Heart left ventricle (tissue), 16 donors: ENCODE measurements around the gene DPEP2NB. TPM values are rescaled to one million over a fixed set of nuclear protein-coding genes. Genes with fewer than 3 reads are reported as not detected.
A peak's percentile ranks its signal among the peaks of the same experiment; 100 is the strongest.

Experiments
- ATAC-seq, 4 donors: fragments of 200-7000 bp; cut with Tn5 transposase; one replicate each; pipeline ENCODE4 v1.9.1; 2020 to 2022; ENCODE audit warnings: moderate library complexity in 4 of 4, mild to moderate bottlenecking in 3 of 4, moderate number of reproducible peaks in 1 of 4
- DNase-seq, 5 donors: peaks; one replicate each; pipeline ENCODE4 v3.0.0-alpha.2; 2020
- H3K27ac ChIP-seq, 12 donors: fragments of 200-600 bp; sonication (generic) in 4 of 12; one replicate each; pipeline versions ENCODE4 v1.5.0 to v1.8.0; 2016 to 2022; ENCODE audit warnings: mild to moderate bottlenecking in 2 of 12
- H3K27me3 ChIP-seq, 9 donors: fragments of 200-600 bp; sonication (generic) in 2 of 9; one replicate each; pipeline versions ENCODE4 v1.5.1 to v1.8.0; 2016 to 2022; ENCODE audit warnings: mild to moderate bottlenecking in 3 of 9
- H3K36me3 ChIP-seq, 9 donors: fragments of 200-600 bp; sonication (generic) in 2 of 9; one replicate each; pipeline versions ENCODE4 v1.5.0 to v1.8.0; 2018 to 2022; ENCODE audit warnings: mild to moderate bottlenecking in 2 of 9
- H3K4me1 ChIP-seq, 12 donors: fragments of 200-600 bp; sonication (generic) in 4 of 12; one replicate each; pipeline versions ENCODE4 v1.5.0 to v1.8.0; 2016 to 2022; ENCODE audit warnings: mild to moderate bottlenecking in 3 of 12
- H3K4me3 ChIP-seq, 12 donors: fragments of 200-600 bp; sonication (generic) in 4 of 12; one replicate each; pipeline versions ENCODE4 v1.5.0 to v1.8.0; 2017 to 2022; ENCODE audit warnings: mild to moderate bottlenecking in 9 of 12, moderate library complexity in 4 of 12
- H3K9me3 ChIP-seq, 12 donors: fragments of 200-600 bp; sonication (generic) in 4 of 12; one replicate each; pipeline versions ENCODE4 v1.5.0 to v1.8.0; 2016 to 2022; ENCODE audit warnings: mild to moderate bottlenecking in 1 of 12
- POLR2A ChIP-seq, 2 donors: fragments of 450-650 bp; IDR thresholded peaks; one replicate each; pipeline ENCODE4 v1.6.1; 2017; ENCODE audit warnings: antibody characterized with exemption in 2 of 2, mild to moderate bottlenecking in 2 of 2, moderate library complexity in 2 of 2
- WGBS, 4 donors: extraction: QIAGEN DNeasy Blood & Tissue Kit in 2 of 4; methylation state at CpG; one replicate each; pipeline versions ENCODE4 v1.1.5 to v1.1.7; 2013 to 2018; 5-methylcytosine and 5-hydroxymethylcytosine counted together
- intact Hi-C, 10 donors: fragments of 100-400 bp; cut with DNase I; formaldehyde crosslinking; loops; one replicate each; pipeline versions ENCODE4 v1.11.1 to v1.14.2; 2022
- polyA plus RNA-seq, 2 donors: library from polyadenylated mRNA; stranded (reverse); fragments of 200-250 nt; gene quantifications; one replicate each; pipeline ENCODE4 v1.2.3, GENCODE V29; 2013
- total RNA-seq, 9 donors: library from RNA; depleted of rRNA in 2 of 9; stranded (reverse); fragments of >200 nt in 2 of 9; fragmentation: NEBNext Ultra II Directional in 3 of 9; extraction: Animal tissue kit (Norgen Biotek cat#: 25700) in 3 of 9; gene quantifications; one replicate each; pipeline versions ENCODE4 v1.1.0 to v1.2.4, GENCODE V29; 2016 to 2023
- TF ChIP-seq, protein P1 (sequence below), 12 donors: fragments of 200-600 bp; sonication (generic) in 4 of 12; IDR thresholded peaks; one replicate each; pipeline versions ENCODE4 v1.5.0 to v1.8.0; 2018 to 2022; ENCODE audit warnings: antibody characterized with exemption in 12 of 12, mild to moderate bottlenecking in 5 of 12
- donor health status: ischemic (EF 13 %, LVEDD 7.1; RV severe dilation, severe dysfunction).
- donor health status: healthy with polysubstance abuse.
- donor health status: DM: no; HTN: yes; CAD: no.
- donor health status: DM: no; HTN: no; CAD: no.
- donor health status: ischemic (EF 25% LVEDD 6.9; RV normal size, moderate dysfunction).
- donor health status: ischemic (EF 25% LVEDD 5.7; RV mildly dilated, moderate dysfunction).
- donor health status: healthy.
- donor health status: DM: yes; HTN: yes; CAD: no.
- donor health status: ischemic (EF 35%, LVEDD 5.7; RV mildly dilated, moderate dysfunction).
- donor health status: nonischemic (EF 11% LVEDD 7.7; RV severe dilation, severe dysfunction).
- donor health status: DM: yes; HTN: yes; CAD: no.
- donor health status: PGD.
- donor health status: ischemic (EF 29% LVEDD 5.4; RV normal size, mild dysfunction).
- donor health status: nonischemic (EF 23%, LVEDD 6.1; RV moderate dilation, normal function).

DPEP2NB gene
- total and polyA plus RNA-seq, 11 donors = not detected

DNA sequence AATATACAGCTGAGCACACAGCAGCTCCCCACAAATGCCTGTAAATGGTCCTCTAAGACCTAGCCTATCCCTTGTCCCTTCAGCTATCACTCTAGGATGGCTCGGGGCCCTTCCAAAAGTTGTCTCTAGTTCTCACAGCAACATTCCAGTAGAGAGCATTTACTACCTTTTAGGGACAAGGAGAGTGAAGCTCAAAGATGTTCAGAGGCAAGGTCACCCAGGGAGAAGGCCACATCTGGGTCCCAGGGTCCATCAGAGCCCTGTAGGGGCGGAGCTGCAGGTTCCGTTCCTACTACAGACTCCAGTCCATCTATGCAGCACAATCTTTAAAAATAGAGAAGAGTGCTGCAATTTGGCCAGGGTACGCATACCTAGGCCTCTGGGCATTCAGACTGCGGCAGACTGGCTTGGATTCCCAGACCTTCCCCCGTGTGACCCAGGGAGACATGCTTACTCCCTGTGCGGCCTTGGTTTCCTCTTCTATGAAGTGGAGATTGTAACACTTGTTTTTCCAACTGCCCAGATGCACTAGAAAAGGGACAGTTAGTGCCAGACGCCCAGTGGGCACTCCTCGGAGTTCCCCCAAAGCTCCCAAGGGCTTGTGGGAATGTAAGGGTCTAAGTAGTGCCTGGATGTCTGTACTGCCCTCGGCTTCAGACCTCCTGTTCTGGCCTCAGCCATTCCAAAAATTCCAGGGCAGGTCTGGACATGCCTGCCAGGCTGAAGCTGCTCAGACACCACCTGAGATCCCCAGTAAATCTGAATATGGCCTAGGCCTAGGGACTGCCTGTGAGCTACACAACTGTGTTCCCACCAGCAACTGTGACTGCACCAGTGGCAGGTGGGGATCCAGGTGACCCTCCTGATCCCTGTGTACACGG lies 49.8 kb downstream of the DPEP2NB start:
- DNase-seq = no peak
- H3K27ac ChIP-seq = peak overlapping the region; percentile 41 to 100 (median 98)
- TF ChIP-seq, protein P1, sequence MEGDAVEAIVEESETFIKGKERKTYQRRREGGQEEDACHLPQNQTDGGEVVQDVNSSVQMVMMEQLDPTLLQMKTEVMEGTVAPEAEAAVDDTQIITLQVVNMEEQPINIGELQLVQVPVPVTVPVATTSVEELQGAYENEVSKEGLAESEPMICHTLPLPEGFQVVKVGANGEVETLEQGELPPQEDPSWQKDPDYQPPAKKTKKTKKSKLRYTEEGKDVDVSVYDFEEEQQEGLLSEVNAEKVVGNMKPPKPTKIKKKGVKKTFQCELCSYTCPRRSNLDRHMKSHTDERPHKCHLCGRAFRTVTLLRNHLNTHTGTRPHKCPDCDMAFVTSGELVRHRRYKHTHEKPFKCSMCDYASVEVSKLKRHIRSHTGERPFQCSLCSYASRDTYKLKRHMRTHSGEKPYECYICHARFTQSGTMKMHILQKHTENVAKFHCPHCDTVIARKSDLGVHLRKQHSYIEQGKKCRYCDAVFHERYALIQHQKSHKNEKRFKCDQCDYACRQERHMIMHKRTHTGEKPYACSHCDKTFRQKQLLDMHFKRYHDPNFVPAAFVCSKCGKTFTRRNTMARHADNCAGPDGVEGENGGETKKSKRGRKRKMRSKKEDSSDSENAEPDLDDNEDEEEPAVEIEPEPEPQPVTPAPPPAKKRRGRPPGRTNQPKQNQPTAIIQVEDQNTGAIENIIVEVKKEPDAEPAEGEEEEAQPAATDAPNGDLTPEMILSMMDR (IDR thresholded peaks at IDR 0.05) = no peak
- no peak for TF ChIP-seq POLR2A (IDR thresholded peaks at IDR 0.05)
- ATAC-seq = peak in 1 of 4 donors; percentile 19
- H3K9me3 ChIP-seq = no peaks in the 10 kb centered on the region
- H3K27me3 ChIP-seq = no peaks in the 10 kb centered on the region
- H3K4me3 ChIP-seq = peak overlapping the region; percentile 6 to 100 (median 90)
- 27 to 43% (median 32%) methylated on average over 10 to 11 of the region's 11 CpGs for WGBS, 4 donors
- intact Hi-C loops = loop anchor here in 1 of 10 donors (10.0 kb wide), 1 partner anchor 269 kb away; the partner anchor contains the start of gene ESRP2
- H3K4me1 ChIP-seq = peaks cover 39 to 76% (median 67%) of the 10 kb centered on the region in 12 donors
- H3K36me3 ChIP-seq = peaks cover 0 to 41% (median 27%) of the 10 kb centered on the region in 9 donors

DNA sequence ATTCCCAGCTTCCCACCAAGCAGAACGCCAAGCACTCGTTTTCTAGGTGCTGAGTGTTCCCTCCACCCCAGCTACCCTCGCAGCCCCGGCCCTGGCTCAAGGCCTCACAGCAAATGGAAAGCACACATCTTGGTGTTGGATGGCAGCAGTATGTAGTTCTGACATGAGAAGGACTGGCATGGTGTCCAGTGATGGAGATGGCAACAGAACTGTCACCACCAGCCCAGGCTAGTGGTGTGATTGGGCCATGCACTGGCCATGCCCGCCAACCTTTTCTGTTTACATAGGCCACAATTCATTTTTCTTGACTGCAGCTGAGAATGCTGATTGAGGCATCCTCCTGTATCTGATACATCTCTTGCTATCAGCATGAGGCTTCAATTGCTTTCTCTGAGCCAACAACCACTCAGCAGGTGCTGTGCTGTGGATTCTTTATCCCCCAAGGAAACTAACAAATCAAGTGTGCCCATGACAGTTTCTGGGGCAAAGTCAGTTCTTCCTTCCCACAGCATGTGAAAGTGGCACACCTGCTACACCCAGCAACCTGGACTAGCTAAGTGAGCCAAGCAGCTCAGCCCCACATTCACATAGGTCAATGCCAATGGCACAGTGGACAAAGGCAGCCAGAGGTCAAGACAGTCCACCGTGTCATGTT lies 51.1 kb downstream of the DPEP2NB start:
- Histone ChIP-seq H3K27ac (peak overlapping the region in 11 of 12 donors; percentile 95 to 100 (median 99)), H3K9me3 (no peaks in the 10 kb centered on the region), H3K36me3 (peaks cover 0 to 54% (median 39%) of the 10 kb centered on the region in 9 donors), H3K4me3 (peak overlapping the region in 3 of 12 donors; percentile 9 to 20 (median 9)), H3K4me1 (peaks cover 49 to 89% (median 80%) of the 10 kb centered on the region in 12 donors), H3K27me3 (no peaks in the 10 kb centered on the region)
- 61 to 65% (median 64%) methylated on average over 6 of the region's 6 CpGs for WGBS, 4 donors
- DNase-seq (no peak), ATAC-seq (no peak)
- intact Hi-C loops = loop anchor here in 1 of 10 donors (10.0 kb wide), 1 partner anchor 270 kb away; the partner anchor contains the start of gene ESRP2
- no peak for TF ChIP-seq POLR2A (IDR thresholded peaks at IDR 0.05)
- TF ChIP-seq, protein P1 (IDR thresholded peaks at IDR 0.05) = no peak

DNA sequence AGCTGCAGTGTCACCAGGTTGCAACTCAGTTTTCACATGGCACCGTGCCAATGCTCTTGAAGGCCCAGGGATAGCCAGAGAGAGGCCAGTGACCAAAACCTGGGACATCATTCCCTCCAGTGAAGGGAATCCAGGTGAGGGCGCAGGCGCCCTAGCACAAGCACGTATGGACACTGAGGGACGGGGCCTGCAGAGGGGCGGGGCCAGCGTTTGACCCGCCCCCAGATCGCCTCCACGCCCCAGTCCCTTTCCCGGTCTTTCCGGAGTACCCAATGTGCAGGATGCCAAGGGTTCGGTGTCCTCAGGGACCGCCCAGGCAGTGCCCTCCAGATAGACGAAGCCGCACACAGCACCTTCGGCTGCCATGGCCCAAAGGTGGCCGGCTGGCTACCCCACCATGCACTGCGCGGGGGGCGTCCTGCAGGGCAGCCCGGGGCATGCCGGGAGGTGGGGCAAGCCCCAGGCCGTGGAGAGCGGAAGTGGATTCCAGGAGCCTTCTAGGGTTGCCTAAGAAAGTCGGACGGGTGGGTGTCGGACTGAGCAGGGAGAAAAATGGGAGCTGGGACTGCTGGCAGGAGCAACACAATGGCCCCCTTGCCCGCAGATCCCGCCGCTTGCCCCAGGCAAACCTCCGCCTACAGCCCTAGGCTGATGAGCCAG lies 51.9 kb downstream of the DPEP2NB start:
- peak in 3 of 4 donors; percentile 0 to 3 (median 2) for ATAC-seq
- TF ChIP-seq, protein P1 (IDR thresholded peaks at IDR 0.05) = no peak
- TF ChIP-seq POLR2A (IDR thresholded peaks at IDR 0.05) = no peak
- H3K4me3 ChIP-seq = peak overlapping the region in 6 of 12 donors; percentile 5 to 20 (median 8)

More for the DNA sequence above, 51.9 kb downstream of the DPEP2NB start:
- WGBS, 4 donors = 33 to 49% (median 44%) methylated on average over 25 to 32 of the region's 32 CpGs
- peak in 4 of 5 donors; percentile 48 to 77 (median 60) for DNase-seq
- Histone ChIP-seq H3K4me1 (peaks cover 53 to 89% (median 85%) of the 10 kb centered on the region in 12 donors), H3K27ac (peak overlapping the region; percentile 14 to 100 (median 98)), H3K9me3 (no peaks in the 10 kb centered on the region), H3K36me3 (peaks cover 0 to 62% (median 45%) of the 10 kb centered on the region in 9 donors), H3K27me3 (no peaks in the 10 kb centered on the region)
- intact Hi-C loops = loop anchor here in 1 of 10 donors (10.0 kb wide), 1 partner anchor 271 kb away; the partner anchor contains the start of gene ESRP2

Other genes with a start within 250 kb of the DPEP2NB start
- 10 to 100 TPM in 6 of 9 donors, 1 to 10 TPM in 3; 7.1 to 19.7 (median 12.3) TPM for gene RANBP10, start 209.4 kb downstream of the DPEP2NB start, total RNA-seq
- 10 to 100 TPM in 1 of 2 donors, 1 to 10 TPM in 1; 5.6 to 11.2 TPM for gene RANBP10, start 209.4 kb downstream of the DPEP2NB start, polyA plus RNA-seq
- under 1 TPM in 8 of 9 donors, not detected in 1; 0.16 to 0.93 (median 0.46) TPM for gene TSNAXIP1, start 209.0 kb downstream of the DPEP2NB start, total RNA-seq
- gene TSNAXIP1, start 209.0 kb downstream of the DPEP2NB start, polyA plus RNA-seq = under 1 TPM; 0.67 to 0.76 TPM
- gene THAP11, start 173.6 kb downstream of the DPEP2NB start, total RNA-seq = 10 to 100 TPM; 24.9 to 87.5 (median 31.4) TPM
- gene THAP11, start 173.6 kb downstream of the DPEP2NB start, polyA plus RNA-seq = 10 to 100 TPM; 10.6 to 26.3 TPM
- gene NUTF2, start 169.0 kb downstream of the DPEP2NB start, total RNA-seq = 100 to 1,000 TPM in 2 of 9 donors, 10 to 100 TPM in 7; 66.5 to 145 (median 90.9) TPM
- gene NUTF2, start 169.0 kb downstream of the DPEP2NB start, polyA plus RNA-seq = 100 to 1,000 TPM; 179 to 191 TPM
- 10 to 100 TPM; 14.4 to 31.2 (median 20.1) TPM for gene CENPT, start 168.2 kb downstream of the DPEP2NB start, total RNA-seq
- 10 to 100 TPM; 25.7 to 28.0 TPM for gene CENPT, start 168.2 kb downstream of the DPEP2NB start, polyA plus RNA-seq
- gene EDC4, start 142.9 kb downstream of the DPEP2NB start, total RNA-seq = 10 to 100 TPM; 26.2 to 42.5 (median 32.5) TPM
- gene EDC4, start 142.9 kb downstream of the DPEP2NB start, polyA plus RNA-seq = 10 to 100 TPM; 27.8 to 31.1 TPM
- gene NRN1L, start 131.0 kb downstream of the DPEP2NB start, total RNA-seq = 1 to 10 TPM in 4 of 9 donors, under 1 TPM in 2, not detected in 3; 0.78 to 5.8 (median 1.7) TPM
- gene NRN1L, start 131.0 kb downstream of the DPEP2NB start, polyA plus RNA-seq = 1 to 10 TPM; 1.7 to 1.8 TPM
- gene PSKH1, start 122.7 kb downstream of the DPEP2NB start, total RNA-seq = 10 to 100 TPM; 17.1 to 31.3 (median 21.6) TPM
- 10 to 100 TPM; 16.3 to 36.9 TPM for gene PSKH1, start 122.7 kb downstream of the DPEP2NB start, polyA plus RNA-seq
- gene CTRL, start 84.0 kb downstream of the DPEP2NB start, total RNA-seq = 1 to 10 TPM in 3 of 9 donors, under 1 TPM in 5, not detected in 1; 0.23 to 2.1 (median 0.74) TPM
- under 1 TPM; 0.61 to 0.90 TPM for gene CTRL, start 84.0 kb downstream of the DPEP2NB start, polyA plus RNA-seq
- gene PSMB10, start 79.1 kb downstream of the DPEP2NB start, total RNA-seq = 100 to 1,000 TPM in 1 of 9 donors, 10 to 100 TPM in 8; 39.4 to 182 (median 60.5) TPM
- 100 to 1,000 TPM in 1 of 2 donors, 10 to 100 TPM in 1; 56.9 to 118 TPM for gene PSMB10, start 79.1 kb downstream of the DPEP2NB start, polyA plus RNA-seq
- 10 to 100 TPM in 7 of 9 donors, 1 to 10 TPM in 2; 9.7 to 24.1 (median 18.2) TPM for gene LCAT, start 71.8 kb downstream of the DPEP2NB start, total RNA-seq
- gene LCAT, start 71.8 kb downstream of the DPEP2NB start, polyA plus RNA-seq = 10 to 100 TPM; 10.9 to 31.7 TPM
- gene SLC12A4, start 47.3 kb downstream of the DPEP2NB start, total RNA-seq = 10 to 100 TPM; 64.6 to 92.2 (median 86.8) TPM
- gene SLC12A4, start 47.3 kb downstream of the DPEP2NB start, polyA plus RNA-seq = 10 to 100 TPM; 65.3 to 81.5 TPM
- under 1 TPM in 2 of 9 donors, not detected in 7; 0.13 to 0.16 TPM for gene DPEP3, start 35.4 kb downstream of the DPEP2NB start, total RNA-seq
- not detected for gene DPEP3, start 35.4 kb downstream of the DPEP2NB start, polyA plus RNA-seq
- 1 to 10 TPM in 5 of 9 donors, under 1 TPM in 4; 0.42 to 9.8 (median 1.2) TPM for gene DPEP2, start 16.4 kb downstream of the DPEP2NB start, total RNA-seq
- gene DPEP2, start 16.4 kb downstream of the DPEP2NB start, polyA plus RNA-seq = 1 to 10 TPM; 1.1 to 1.2 TPM
- gene DDX28, start 7.3 kb upstream of the DPEP2NB start, total RNA-seq = 10 to 100 TPM in 2 of 9 donors, 1 to 10 TPM in 7; 4.4 to 11.9 (median 8.8) TPM
- 10 to 100 TPM in 1 of 2 donors, 1 to 10 TPM in 1; 8.3 to 10.7 TPM for gene DDX28, start 7.3 kb upstream of the DPEP2NB start, polyA plus RNA-seq
- gene DUS2, start 7.4 kb upstream of the DPEP2NB start, total RNA-seq = 10 to 100 TPM in 1 of 9 donors, 1 to 10 TPM in 8; 3.8 to 11.5 (median 7.2) TPM
- 10 to 100 TPM in 1 of 2 donors, 1 to 10 TPM in 1; 4.5 to 10.4 TPM for gene DUS2, start 7.4 kb upstream of the DPEP2NB start, polyA plus RNA-seq
- gene NFATC3, start 69.5 kb upstream of the DPEP2NB start, total RNA-seq = 10 to 100 TPM; 20.6 to 35.1 (median 28.8) TPM
- gene NFATC3, start 69.5 kb upstream of the DPEP2NB start, polyA plus RNA-seq = 10 to 100 TPM in 1 of 2 donors, 1 to 10 TPM in 1; 5.9 to 12.1 TPM
- gene ESRP2, start 220.2 kb upstream of the DPEP2NB start, total RNA-seq = 1 to 10 TPM in 2 of 9 donors, under 1 TPM in 6, not detected in 1; 0.15 to 1.9 (median 0.63) TPM
- under 1 TPM; 0.30 to 0.33 TPM for gene ESRP2, start 220.2 kb upstream of the DPEP2NB start, polyA plus RNA-seq
- gene PLA2G15, start 229.5 kb upstream of the DPEP2NB start, total RNA-seq = 10 to 100 TPM; 27.3 to 68.0 (median 45.4) TPM
- gene PLA2G15, start 229.5 kb upstream of the DPEP2NB start, polyA plus RNA-seq = 10 to 100 TPM; 25.8 to 66.6 TPM
- gene SLC7A6, start 248.6 kb upstream of the DPEP2NB start, total RNA-seq = 10 to 100 TPM; 32.7 to 76.0 (median 45.1) TPM
- gene SLC7A6, start 248.6 kb upstream of the DPEP2NB start, polyA plus RNA-seq = 10 to 100 TPM; 45.6 to 50.5 TPM